ENCODE results near the gene GPALPP1.

GRCh38 chr13:44967704-44968433, 21.5 kb upstream of the GPALPP1 start:
- TF ChIP-seq CTCF (IDR thresholded peaks at IDR 0.05) (no peak), EZH2 (IDR thresholded peaks at IDR 0.05; ENCODE audit: borderline replicate concordance, insufficient read depth, low read depth, low read length, poor library complexity, severe bottlenecking) (no peak)

All from B cell (primary cell).